HL-60 (cell line): ENCODE measurements around the gene THNSL1.

ENCODE experiments used
- GABPA ChIP-seq: IDR thresholded peaks from 2 replicates; pipeline ENCODE4 v1.6.1; 2012; ENCODE audit warnings: low read depth
- POLR2AphosphoS5 ChIP-seq: IDR thresholded peaks from 2 replicates; pipeline ENCODE4 v1.6.1; 2012; ENCODE audit warnings: low read depth
- SPI1 ChIP-seq: IDR thresholded peaks from 2 replicates; pipeline ENCODE4 v1.6.1; 2012; ENCODE audit warnings: low read depth, mild to moderate bottlenecking, borderline replicate concordance
- TF ChIP-seq, protein P1 (sequence below): IDR thresholded peaks from one replicate; pipeline ENCODE4 v1.5.1; 2011; ENCODE audit warnings: low read length, control low read depth, inconsistent platforms; ENCODE audit not compliant: insufficient read depth
- TF ChIP-seq, protein P2 (sequence below): IDR thresholded peaks from 2 replicates; pipeline ENCODE4 v1.6.1; 2012; ENCODE audit warnings: low read depth; ENCODE audit not compliant: insufficient replicate concordance

DNA sequence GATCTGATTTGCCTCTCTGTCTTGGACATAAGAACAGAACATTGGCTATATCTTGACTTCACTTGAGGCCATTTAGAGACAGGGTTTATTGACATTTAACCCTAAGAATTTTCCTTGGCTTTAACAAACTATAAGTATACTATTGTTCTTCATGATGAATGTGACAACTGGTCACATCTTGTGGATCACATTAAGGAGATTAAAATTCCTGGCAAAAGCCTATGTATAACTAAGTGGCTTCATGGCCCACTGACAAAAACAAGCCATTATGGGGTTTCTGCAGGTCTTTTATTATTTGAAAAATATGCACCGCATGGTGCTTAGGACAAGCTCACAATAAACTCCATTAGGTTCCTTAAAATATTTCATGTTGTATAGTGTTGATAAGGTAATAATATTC is 54.8 kb downstream of the THNSL1 start:
- TF ChIP-seq POLR2AphosphoS5 (no peak), SPI1 (no peak), GABPA (no peak)
- TF ChIP-seq, protein P1, sequence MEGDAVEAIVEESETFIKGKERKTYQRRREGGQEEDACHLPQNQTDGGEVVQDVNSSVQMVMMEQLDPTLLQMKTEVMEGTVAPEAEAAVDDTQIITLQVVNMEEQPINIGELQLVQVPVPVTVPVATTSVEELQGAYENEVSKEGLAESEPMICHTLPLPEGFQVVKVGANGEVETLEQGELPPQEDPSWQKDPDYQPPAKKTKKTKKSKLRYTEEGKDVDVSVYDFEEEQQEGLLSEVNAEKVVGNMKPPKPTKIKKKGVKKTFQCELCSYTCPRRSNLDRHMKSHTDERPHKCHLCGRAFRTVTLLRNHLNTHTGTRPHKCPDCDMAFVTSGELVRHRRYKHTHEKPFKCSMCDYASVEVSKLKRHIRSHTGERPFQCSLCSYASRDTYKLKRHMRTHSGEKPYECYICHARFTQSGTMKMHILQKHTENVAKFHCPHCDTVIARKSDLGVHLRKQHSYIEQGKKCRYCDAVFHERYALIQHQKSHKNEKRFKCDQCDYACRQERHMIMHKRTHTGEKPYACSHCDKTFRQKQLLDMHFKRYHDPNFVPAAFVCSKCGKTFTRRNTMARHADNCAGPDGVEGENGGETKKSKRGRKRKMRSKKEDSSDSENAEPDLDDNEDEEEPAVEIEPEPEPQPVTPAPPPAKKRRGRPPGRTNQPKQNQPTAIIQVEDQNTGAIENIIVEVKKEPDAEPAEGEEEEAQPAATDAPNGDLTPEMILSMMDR = no peak
- TF ChIP-seq, protein P2, sequence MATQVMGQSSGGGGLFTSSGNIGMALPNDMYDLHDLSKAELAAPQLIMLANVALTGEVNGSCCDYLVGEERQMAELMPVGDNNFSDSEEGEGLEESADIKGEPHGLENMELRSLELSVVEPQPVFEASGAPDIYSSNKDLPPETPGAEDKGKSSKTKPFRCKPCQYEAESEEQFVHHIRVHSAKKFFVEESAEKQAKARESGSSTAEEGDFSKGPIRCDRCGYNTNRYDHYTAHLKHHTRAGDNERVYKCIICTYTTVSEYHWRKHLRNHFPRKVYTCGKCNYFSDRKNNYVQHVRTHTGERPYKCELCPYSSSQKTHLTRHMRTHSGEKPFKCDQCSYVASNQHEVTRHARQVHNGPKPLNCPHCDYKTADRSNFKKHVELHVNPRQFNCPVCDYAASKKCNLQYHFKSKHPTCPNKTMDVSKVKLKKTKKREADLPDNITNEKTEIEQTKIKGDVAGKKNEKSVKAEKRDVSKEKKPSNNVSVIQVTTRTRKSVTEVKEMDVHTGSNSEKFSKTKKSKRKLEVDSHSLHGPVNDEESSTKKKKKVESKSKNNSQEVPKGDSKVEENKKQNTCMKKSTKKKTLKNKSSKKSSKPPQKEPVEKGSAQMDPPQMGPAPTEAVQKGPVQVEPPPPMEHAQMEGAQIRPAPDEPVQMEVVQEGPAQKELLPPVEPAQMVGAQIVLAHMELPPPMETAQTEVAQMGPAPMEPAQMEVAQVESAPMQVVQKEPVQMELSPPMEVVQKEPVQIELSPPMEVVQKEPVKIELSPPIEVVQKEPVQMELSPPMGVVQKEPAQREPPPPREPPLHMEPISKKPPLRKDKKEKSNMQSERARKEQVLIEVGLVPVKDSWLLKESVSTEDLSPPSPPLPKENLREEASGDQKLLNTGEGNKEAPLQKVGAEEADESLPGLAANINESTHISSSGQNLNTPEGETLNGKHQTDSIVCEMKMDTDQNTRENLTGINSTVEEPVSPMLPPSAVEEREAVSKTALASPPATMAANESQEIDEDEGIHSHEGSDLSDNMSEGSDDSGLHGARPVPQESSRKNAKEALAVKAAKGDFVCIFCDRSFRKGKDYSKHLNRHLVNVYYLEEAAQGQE = no peak
